HG03025 (cell line): ENCODE data around the gene TMTC1.

Experiments
- ATAC-seq: cut with Tn5 transposase; IDR thresholded peaks from one replicate; pipeline ENCODE4 v1.9.1; 2021; ENCODE audit warnings: mild to moderate bottlenecking, moderate library complexity; ENCODE audit not compliant: unreplicated experiment, low FRiP score

Gene TMTC1

DNA sequence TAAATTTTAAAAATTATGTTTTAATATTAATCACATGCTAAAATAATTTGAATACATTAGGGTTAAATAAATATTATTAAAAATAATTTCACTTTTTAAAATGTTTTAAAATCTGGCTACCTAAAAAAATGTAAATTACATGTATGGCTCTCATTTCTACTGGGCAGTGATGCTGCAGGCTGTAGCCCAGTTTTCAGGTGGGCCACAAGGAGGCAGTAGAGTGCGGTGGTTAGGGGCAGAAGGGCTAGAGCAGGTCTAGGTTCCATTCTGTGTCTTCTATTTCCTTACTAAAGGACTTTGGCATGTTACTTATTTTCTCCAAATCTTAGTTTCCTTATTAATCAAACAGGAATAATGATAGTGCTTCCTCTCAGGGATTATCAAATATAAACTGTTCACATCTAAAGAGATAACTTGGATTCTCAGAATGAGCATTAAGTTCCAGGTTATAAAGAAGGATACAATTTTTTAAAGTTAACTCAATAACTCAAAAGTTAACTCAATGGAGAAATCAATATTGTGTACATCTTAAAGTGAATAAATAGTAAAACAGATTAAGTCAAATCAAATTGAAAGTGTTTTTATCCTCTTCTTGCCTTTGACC lies 231.3 kb downstream of the TMTC1 start:
- peak; percentile 90 for ATAC-seq

DNA sequence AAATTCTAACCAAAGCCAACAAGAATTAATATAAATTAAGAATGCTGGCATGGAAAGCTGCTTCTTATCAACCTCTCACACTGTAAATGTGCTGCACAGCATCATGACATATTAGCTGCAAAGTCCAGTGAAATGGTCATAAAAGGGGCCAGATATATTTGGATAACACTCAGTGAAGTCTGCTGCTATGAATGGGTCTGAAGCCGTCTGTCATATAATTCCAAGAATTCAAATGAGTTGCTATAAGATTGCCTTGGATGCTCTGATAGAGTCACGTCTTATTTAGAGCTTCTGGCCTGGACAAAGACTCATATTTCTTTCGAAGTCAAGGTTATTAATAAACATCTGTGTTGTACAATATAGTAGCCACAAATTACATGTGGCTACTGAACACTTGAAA lies 231.9 kb downstream of the TMTC1 start:
- ATAC-seq, result no peak

DNA sequence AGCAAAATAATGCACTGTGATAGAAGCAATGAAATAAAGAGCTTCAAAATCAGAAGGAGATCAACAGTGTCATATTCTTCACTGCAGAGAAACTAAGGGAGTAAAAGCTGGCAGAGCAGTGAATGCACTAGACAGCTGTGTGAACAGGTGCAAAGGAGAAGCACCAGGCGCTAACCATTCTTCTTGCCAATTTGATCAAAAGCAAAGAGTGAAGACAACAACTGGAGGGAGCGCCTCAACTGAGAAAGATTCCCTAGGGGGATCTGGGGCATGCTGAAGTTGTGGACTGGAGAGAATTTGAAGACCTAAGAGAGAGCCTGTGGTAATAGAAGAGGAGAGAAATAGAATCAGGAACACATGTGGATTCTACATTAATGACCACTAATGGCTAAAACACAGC lies 235.9 kb downstream of the TMTC1 start:
- ATAC-seq, result no peak

DNA sequence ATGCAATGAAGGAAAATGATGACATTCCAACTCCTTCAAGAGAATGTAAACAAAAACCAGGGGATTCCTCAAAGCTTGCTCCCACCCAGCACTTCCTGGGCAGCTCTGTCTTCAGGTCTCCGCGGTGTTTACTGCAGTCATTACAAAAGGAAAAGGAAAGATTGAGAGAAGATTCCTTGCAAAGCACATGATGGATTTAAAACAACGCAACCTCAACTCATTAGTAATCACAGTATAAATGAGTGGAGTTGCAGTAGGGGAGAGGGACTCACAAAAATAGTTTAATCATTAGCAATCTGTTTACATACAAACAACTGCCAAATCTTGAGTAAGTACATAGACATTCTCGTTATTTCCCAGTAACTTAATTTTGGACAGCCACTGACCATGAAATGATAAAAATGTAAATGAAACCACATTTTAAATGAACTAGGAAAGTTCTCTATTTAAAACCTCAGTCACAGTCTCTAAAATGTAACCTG lies 236.6 kb downstream of the TMTC1 start:
- ATAC-seq, result no peak

DNA sequence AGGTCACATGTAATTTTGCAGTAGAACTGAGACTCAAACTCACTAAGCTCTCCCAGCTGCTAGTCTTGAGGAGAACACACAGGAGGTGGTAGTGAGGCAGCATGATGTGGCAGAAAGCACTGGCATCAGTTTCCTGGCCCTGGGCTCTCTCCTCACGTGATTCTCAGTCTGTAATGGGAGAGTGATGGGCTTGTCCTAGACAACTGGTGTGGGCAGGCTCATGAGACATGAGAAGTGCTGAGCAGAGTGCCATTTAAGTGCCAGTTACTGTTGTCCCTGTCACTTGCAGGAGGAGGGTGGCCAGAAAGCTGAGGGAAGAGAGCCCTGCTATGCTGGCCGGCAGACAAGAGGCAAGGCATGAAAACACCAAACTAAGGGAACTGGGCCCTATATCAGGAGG lies 237.7 kb downstream of the TMTC1 start:
- ATAC-seq, result no peak

DNA sequence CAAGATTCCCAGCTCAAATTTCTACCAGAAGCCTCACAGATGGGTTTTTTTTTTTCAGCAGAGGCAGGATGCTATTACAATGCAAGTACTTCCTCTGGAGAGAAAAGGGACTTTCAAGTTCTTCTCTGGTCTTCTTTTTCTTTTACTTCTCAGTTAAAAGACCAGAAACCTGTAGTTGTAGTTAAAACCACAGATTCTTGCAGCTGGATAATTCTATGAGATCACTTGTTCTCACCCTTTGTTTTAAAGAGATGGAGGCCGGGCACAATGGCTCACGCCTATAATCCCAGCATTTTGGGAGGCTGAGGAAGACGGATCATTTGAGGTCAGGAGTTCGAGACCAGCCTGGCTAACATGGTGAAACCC lies 238.7 kb downstream of the TMTC1 start:
- ATAC-seq, result no peak

DNA sequence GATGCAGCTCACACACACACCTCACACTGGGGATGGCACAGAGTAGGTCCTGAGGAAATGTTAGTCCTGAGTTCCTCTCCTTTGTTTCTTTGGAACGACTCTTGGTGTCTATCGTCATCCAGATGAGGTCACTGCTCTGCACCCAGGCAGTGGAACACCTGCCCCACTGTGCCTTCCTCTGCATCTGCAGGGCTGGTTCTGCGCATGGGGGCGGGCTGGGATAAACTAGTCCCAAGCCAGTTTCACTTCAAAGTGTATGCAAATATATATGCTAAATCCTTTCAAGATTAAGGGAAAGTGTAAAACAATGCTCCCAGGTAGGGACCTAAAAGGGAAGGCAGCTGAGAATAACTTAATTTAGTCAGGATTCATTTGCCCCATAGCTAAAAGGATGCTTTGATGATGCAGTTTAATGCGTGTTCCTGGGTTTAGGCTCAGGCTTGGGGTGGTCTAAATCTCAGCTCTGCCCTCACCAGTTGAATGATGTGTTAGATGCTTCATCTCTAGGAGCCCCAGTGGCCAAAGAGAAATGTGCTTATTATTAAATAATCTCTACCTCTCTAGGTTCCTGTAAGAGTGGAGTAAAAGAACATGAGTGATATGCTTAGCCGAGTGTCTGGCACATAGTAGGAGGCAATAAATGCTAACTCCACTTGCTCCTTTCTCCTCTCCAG lies 239.2 kb downstream of the TMTC1 start:
- ATAC-seq, result no peak

DNA sequence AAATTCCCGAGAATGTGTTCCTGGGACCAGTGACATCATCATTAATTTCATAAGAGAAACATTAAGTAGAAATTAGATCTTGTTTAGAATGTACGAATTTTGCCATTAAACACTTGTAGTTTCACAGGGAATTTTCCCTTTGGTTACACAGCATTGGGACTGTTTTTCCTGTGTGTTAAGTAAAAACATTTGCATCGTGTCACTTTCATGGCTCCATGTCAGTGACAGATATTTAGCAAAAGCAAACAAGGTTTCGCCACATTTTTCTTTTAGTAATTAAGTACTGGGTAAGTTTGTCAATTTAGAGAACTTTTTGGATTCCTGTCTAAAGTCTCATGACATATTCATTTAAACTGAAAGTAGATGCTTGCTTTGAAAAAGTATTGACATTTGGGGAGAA lies 240.7 kb downstream of the TMTC1 start:
- ATAC-seq, result no peak

DNA sequence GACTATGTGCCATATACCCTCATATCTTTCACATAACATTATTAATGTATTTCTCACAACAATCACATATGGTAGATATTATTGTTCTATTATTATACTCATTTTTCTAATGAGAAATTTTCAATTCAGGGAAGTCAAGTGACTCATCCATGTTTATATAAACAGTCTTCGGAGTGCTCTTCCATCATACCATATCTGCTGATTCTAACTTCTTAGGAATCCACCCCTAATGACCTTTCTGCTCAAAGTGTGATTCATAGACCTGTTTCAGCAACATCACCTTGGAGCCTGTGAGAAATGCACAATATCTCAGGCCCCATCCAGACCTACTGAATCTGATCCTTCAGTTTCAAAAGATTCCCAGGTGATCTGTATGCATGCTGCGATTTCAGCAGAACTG lies 246.4 kb downstream of the TMTC1 start:
- ATAC-seq, result no peak

DNA sequence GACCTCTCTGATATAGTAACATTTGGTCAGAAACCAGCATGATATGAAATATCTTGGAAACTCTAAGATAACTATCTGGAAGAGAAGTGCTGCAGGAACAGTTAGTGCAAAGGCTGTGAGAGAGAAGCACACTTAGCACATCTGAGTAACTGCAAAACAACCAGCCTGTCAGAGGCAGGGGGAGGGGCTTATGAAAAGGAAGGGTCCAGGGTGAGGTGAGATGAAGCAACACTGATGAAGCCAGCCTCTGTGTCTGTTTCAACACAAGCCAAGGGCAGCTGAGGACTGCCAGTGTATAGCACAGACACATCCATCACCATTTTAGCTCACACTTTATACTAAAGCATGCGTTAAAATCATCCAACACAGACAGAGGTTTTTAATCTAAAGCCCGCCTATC lies 248.8 kb downstream of the TMTC1 start:
- ATAC-seq, result no peak

DNA sequence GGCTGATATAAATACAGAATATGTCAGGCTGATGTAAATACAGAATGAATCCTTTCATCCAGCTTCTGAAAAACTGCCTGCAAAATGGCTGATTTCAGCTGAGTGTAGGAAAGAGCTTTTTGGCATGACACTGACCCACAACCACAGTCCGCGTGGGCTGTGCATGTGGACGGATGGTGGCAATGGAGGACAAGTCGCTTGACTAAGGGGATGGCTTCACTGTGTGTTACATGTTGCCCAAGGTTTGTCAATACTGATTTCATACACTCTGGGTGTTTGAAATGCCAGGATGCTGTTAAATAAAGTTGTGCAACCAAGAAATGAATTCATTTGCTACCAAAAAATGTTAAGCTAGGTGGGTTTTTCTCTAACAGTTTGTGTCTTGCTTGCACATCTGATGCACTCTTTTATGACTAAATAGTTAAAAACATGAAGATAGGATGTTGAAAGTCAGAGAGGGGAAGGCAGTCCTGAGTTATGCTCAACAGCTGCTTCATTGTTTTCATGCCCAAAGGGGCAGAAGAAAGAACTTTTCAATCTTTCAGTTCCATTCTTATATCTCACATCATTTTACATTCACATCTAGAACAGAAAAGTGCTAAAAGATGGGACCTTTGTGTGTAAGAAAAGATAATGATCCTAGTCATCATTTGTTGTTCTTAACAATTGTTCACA lies 249.8 kb downstream of the TMTC1 start:
- ATAC-seq, result no peak

DNA sequence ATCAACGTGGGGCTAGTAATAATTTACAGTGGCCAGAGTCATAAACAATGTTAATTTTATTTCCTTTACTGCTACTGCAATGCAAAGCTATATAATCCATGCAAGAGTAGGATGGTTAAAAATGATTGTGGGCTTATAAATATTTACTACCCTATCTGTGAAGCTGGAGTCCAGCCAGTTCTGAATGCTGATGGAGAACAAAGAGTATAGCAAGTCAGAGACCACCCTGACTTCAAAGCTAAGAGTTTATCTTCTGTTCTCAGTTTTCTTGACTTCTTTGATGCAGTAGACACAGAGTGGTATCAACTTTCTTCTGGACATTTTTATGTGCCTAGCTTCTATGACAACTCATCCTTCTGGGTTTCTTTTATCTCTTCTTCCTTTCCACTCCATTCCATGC lies 252.3 kb downstream of the TMTC1 start:
- ATAC-seq, result no peak

DNA sequence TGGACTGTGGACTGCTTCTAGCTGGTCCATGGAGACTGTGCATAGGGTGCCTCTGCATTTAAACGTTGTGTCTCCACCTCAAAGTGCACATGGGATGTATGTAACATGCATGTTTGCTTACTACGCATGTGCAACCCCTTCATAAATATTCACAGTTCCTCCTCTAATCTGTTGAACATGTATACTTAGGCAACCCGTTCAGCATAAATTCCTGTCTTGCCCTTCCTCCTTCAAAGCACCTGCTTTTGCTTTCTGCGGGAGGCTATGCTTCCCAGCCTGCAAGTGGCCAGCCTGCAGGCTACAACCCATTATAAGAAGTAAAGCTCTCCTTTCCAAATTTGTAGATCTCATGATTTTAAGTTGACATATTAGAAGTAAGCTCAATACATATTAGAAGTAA lies 253.3 kb downstream of the TMTC1 start:
- no peak for ATAC-seq

DNA sequence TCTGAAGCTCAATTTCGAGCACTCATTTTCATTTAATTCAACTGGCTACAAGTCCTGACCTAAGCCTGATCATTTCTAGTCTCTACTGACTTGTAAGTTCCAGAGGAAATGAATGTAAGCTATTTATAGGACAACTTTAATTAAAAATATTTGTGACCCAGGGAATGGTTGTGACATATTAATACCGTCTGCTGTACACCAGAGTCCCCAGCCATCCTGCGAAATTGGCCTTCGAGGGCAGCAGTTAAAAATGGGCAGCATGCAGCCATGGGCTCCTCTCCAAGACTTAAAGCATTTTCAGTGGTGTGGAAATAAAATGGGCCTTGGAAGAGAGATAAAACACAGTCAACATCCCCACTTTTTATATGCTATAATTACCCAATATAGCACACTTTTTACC lies 255.6 kb downstream of the TMTC1 start:
- no peak for ATAC-seq

DNA sequence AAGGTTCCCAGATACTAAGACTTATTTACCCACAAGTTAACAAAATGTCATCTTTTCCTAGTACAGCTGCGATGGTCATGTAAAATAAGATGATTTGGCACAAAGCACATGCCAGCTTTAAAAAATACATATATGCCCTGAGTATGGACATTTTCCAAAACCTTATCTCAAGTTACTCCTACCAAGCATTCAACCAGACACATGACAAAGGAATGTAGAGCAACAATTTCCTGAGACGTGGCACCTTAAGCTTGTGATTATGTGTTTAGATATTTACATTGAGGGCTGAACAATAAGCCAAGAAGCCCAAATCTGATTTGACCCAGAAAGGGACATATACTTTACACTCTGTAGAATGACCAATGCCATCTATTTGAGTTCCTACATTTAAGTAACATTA lies 261.8 kb downstream of the TMTC1 start:
- no peak for ATAC-seq

DNA sequence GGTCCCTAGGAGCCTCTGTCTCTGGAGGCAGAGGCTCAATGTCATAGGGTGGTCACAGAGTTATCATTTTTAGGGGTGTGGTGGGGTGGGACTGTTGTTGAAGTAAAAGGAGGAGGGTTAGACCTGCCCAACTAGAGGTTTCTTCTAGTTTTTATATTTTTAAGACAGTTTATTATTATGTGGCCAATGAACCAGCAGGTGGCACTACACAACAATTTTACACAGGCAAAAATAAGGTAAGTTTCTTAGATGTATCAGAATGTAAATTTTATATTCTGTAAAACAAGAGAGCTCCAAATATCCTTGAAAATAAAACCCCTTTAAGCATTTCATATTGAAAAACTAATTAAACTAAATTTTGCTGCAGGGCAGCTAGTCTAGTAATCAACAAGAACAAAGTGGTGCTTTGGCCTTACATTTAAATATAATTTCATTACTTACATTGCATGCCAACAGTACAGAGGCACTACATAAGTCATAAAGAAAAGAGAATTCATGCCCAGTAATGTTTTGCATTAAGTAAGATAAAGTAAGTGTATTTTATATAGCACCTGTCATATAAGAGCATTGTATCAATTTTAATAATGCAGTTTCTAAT lies 264.1 kb downstream of the TMTC1 start:
- ATAC-seq, result no peak

DNA sequence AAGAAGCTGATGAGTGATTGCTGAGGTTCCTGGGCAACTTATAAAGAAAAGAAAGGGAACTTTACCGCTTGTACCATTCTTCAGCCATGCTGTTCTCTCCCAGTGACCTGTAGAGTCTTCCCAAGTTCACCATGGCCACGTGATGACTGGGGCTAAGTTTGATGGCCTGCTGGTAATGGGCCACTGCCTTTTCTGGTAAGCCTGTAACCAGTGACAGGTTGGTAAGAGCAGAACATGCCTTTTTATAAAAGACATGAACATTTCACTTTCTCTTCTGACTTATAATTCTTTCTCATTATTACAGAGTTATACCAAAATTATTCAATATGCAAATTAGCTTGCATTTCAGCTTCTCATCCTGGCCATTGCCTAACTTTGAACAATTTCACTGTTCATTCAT lies 265.3 kb downstream of the TMTC1 start:
- ATAC-seq, result no peak

DNA sequence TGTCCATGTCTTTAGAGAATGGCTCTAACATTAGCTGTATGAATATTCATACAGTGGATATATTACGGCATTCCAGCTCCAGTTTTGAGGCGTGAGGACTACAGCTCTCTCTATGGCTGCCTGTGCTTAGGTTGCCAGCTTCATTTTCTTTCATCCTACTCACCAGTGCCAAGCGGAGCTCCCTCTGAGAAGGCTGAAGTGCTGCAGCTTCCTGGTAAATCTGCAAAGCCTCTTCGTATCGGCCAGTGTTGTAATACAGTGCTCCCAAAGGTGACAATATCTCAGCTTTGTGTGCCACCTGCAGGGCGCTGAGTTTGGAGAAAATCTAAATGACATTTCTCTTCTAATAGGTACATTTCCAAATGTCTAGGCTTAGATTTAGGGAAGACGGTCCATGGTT lies 266.5 kb downstream of the TMTC1 start:
- no peak for ATAC-seq

DNA sequence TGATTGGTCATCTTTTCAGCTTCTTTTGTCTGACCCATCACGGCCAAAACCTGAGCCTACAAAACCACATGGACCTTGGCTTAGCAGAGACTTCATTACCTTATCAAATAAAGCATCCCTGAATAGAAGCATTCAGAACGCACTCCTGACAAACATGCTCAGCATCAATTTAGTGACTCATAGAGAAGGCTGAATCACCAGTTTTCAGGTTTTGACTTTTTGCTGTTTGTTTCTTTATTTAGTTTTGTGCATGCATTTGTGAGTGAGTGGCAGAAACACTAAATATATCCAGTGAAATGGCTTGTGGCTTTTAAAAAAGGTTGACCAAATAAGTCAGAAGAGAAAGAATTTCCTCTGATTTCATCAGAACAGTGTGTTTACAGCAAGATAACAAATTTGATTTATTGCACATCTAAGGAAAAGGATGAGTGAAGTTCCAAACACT lies 267.3 kb downstream of the TMTC1 start:
- ATAC-seq, result no peak

DNA sequence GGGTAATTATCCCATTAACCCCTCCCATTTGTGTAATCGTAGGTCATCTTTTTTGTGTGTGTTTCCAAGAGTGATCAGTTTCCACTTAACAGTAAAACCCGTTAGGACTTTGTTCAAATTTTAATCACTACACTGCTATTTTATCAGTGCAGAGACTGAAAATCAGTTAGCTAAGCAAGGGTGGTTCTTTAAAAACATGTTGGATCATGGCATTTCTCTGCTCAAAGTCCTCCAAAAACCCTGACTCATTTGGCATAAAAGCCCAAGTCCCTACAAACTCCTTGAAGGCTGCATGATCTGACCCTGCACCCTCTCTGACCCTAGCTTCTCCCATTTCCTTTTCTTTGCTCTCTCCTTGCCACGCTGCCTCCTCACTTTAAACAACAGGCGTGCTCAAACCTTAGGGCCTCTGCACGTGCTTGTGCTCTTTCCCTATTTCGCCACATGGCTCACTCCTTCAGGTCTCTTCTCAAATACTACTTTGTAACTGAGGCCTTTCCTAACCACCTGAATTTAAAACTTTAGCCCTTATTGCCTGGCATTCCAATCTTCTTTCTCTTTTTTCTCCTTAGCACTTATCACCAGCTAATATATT lies 273.1 kb downstream of the TMTC1 start:
- ATAC-seq, result no peak

DNA sequence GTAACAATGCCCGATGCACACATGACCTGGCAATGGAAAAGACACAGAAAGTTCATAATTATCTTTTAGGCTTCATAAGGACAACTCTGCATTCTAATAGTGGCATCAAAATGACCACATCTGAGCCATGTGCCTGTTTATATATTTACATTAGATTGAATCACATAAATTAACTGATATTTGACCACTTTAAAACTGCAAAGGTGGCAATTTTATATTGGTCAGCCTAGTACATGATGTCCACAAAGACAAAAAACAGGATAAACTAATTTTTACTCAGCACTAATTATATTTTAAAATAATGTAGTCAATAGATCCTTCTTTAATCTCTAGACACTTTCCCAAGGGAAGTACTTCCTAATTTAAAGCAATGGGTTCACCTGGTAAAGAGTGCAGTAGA lies 274.2 kb downstream of the TMTC1 start:
- no peak for ATAC-seq
